PC-9 (cell line): Measurements from ENCODE around the gene ART1.

ENCODE experiments used
- EZH2 ChIP-seq: fragments of 200-600 bp; sonication (generic); IDR thresholded peaks from 2 replicates; pipeline ENCODE4 v1.8.0; 2017; ENCODE audit warnings: antibody characterized with exemption, low read depth
- TF ChIP-seq, protein P1 (sequence below): fragments of 200-600 bp; sonication (generic); conservative IDR thresholded peaks from 2 replicates; pipeline ENCODE4 v1.6.1; 2017; ENCODE audit warnings: mixed run types, antibody characterized with exemption, mild to moderate bottlenecking, moderate library complexity

GRCh38 chr11:3686751-3687150, 41.8 kb downstream of the ART1 start:
- TF ChIP-seq, protein P1, sequence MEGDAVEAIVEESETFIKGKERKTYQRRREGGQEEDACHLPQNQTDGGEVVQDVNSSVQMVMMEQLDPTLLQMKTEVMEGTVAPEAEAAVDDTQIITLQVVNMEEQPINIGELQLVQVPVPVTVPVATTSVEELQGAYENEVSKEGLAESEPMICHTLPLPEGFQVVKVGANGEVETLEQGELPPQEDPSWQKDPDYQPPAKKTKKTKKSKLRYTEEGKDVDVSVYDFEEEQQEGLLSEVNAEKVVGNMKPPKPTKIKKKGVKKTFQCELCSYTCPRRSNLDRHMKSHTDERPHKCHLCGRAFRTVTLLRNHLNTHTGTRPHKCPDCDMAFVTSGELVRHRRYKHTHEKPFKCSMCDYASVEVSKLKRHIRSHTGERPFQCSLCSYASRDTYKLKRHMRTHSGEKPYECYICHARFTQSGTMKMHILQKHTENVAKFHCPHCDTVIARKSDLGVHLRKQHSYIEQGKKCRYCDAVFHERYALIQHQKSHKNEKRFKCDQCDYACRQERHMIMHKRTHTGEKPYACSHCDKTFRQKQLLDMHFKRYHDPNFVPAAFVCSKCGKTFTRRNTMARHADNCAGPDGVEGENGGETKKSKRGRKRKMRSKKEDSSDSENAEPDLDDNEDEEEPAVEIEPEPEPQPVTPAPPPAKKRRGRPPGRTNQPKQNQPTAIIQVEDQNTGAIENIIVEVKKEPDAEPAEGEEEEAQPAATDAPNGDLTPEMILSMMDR: no peak
- no peak for TF ChIP-seq EZH2
